Neural cell (in vitro differentiated cells): ENCODE measurements around the gene PC. TPM values are rescaled to one million over a fixed set of nuclear protein-coding genes. Genes with fewer than 3 reads are reported as not detected.

Experiments
- H2AFZ ChIP-seq: fragments of 200-600, 300-800 bp; sonication (generic), shearing (Covaris generic); 2 replicates; pipeline ENCODE4 v1.6.0; 2014; ENCODE audit warnings: low read depth, mild to moderate bottlenecking, antibody characterized with exemption, low read length, moderate library complexity
- H3F3A ChIP-seq: fragments of 200-600 bp; shearing (Covaris generic); 2 replicates; pipeline ENCODE4 v1.6.1; 2016; ENCODE audit warnings: mild to moderate bottlenecking, moderate library complexity, mixed read lengths, antibody characterized with exemption, low read length; ENCODE audit not compliant: insufficient read depth, poor library complexity, severe bottlenecking
- H3K27ac ChIP-seq: fragments of 200-600, 300-800 bp; sonication (generic), shearing (Covaris generic); 2 replicates; pipeline ENCODE4 v1.5.1; 2014; ENCODE audit warnings: mild to moderate bottlenecking, low read length, moderate library complexity
- H3K27me3 ChIP-seq: fragments of 300-800, 200-600 bp; sonication (generic), shearing (Covaris generic); 2 replicates; pipeline ENCODE4 v1.6.0; 2014; ENCODE audit warnings: mild to moderate bottlenecking, low read depth, low read length, moderate library complexity; ENCODE audit not compliant: insufficient read depth
- H3K36me3 ChIP-seq: fragments of 300-800, 200-600 bp; sonication (generic), shearing (Covaris generic); 2 replicates; pipeline ENCODE4 v1.5.1; 2014; ENCODE audit warnings: mild to moderate bottlenecking, antibody characterized with exemption, low read length, moderate library complexity; ENCODE audit not compliant: insufficient read depth
- H3K4me2 ChIP-seq: fragments of 300-800, 200-600 bp; sonication (generic), shearing (Covaris generic); 2 replicates; pipeline ENCODE4 v1.6.0; 2014; ENCODE audit warnings: mild to moderate bottlenecking, low read length
- H3K4me3 ChIP-seq: fragments of 300-800, 200-600 bp; sonication (generic), shearing (Covaris generic); 2 replicates; pipeline ENCODE4 v1.5.1; 2014; ENCODE audit warnings: mild to moderate bottlenecking, low read length, moderate library complexity
- H3K79me2 ChIP-seq: fragments of 200-600 bp; shearing (Covaris generic); replicated peaks from 2 replicates; pipeline ENCODE4 v1.6.0; 2014; ENCODE audit warnings: mild to moderate bottlenecking, low read length, moderate library complexity; ENCODE audit not compliant: insufficient read depth
- H3K9ac ChIP-seq: fragments of 300-800, 200-600 bp; sonication (generic), shearing (Covaris generic); 2 replicates; pipeline ENCODE4 v1.6.1; 2016; ENCODE audit warnings: mild to moderate bottlenecking, low read length, mixed read lengths
- H3K9me2 ChIP-seq: fragments of 200-600 bp; shearing (Covaris generic); 2 replicates; pipeline ENCODE4 v1.6.1; 2016; ENCODE audit warnings: mild to moderate bottlenecking, low read length, mixed read lengths; ENCODE audit not compliant: insufficient read depth
- H3K9me3 ChIP-seq: fragments of 200-600, 300-800 bp; sonication (generic), shearing (Covaris generic); 2 replicates; pipeline ENCODE4 v1.6.1; 2016; ENCODE audit warnings: mild to moderate bottlenecking, mixed run types, low read length, moderate library complexity, mixed read lengths
- H4K20me1 ChIP-seq: fragments of 200-600 bp; shearing (Covaris generic); 2 replicates; pipeline ENCODE4 v1.6.1; 2016; ENCODE audit warnings: mild to moderate bottlenecking, mixed run types; ENCODE audit not compliant: insufficient read depth
- CTCF ChIP-seq: fragments of 450-650 bp; IDR thresholded peaks from 2 replicates; pipeline ENCODE4 v1.5.1; 2014; ENCODE audit warnings: antibody characterized with exemption, mild to moderate bottlenecking, moderate library complexity; ENCODE audit not compliant: poor library complexity, severe bottlenecking
- EP300 ChIP-seq: fragments of 450-650 bp; conservative IDR thresholded peaks from 2 replicates; pipeline ENCODE4 v1.6.1; 2014; ENCODE audit warnings: antibody characterized with exemption, mild to moderate bottlenecking, moderate library complexity; ENCODE audit not compliant: poor library complexity, severe bottlenecking
- EZH2 ChIP-seq: fragments of 200-600, 300-800 bp; shearing (Covaris generic), sonication (generic); IDR thresholded peaks from 2 replicates; pipeline ENCODE4 v1.6.1; 2014; ENCODE audit warnings: antibody characterized with exemption, low read length, borderline replicate concordance, mild to moderate bottlenecking; ENCODE audit not compliant: insufficient read depth, poor library complexity, severe bottlenecking
- MXI1 ChIP-seq: fragments of 450-650 bp; conservative IDR thresholded peaks from 2 replicates; pipeline ENCODE4 v1.6.1; 2014; ENCODE audit warnings: antibody characterized with exemption, mild to moderate bottlenecking; ENCODE audit not compliant: poor library complexity, severe bottlenecking
- POLR2AphosphoS5 ChIP-seq: IDR thresholded peaks from 2 replicates; pipeline ENCODE4 v1.6.1; 2012
- RAD21 ChIP-seq: fragments of 450-650 bp; conservative IDR thresholded peaks from 2 replicates; pipeline ENCODE4 v1.6.1; 2014; ENCODE audit warnings: antibody characterized with exemption, mild to moderate bottlenecking, moderate library complexity
- SMC3 ChIP-seq: fragments of 450-650 bp; conservative IDR thresholded peaks from 2 replicates; pipeline ENCODE4 v1.6.1; 2014; ENCODE audit warnings: antibody characterized with exemption, mild to moderate bottlenecking, moderate library complexity; ENCODE audit not compliant: poor library complexity
- TAF1 ChIP-seq: IDR thresholded peaks from 2 replicates; pipeline ENCODE4 v1.6.1; 2012; ENCODE audit warnings: low read depth
- polyA plus RNA-seq: library from polyadenylated mRNA; depleted of rRNA; stranded (reverse); fragments of >200 nt; gene quantifications from 2 replicates; pipeline ENCODE4 v1.2.3, GENCODE V29; 2014
- TF ChIP-seq, protein P1 (sequence below): IDR thresholded peaks from 2 replicates; pipeline ENCODE4 v1.6.1; 2012; ENCODE audit warnings: borderline replicate concordance

PC gene
- polyA plus RNA-seq, 1 donor from 2014 or later: 8.9 TPM

GRCh38 chr11:66892911-66893310, 65.3 kb downstream of the PC start:
- Histone ChIP-seq H2AFZ (no peak overlapping the region), H4K20me1 (no peaks in the 10 kb centered on the region), H3K27me3 (no peaks in the 10 kb centered on the region), H3K4me3 (no peak overlapping the region), H3F3A (no peaks in the 10 kb centered on the region), H3K27ac (no peak overlapping the region), H3K4me2 (no peak overlapping the region), H3K36me3 (no peaks in the 10 kb centered on the region), H3K79me2 (no peaks in the 10 kb centered on the region), H3K9me3 (no peaks in the 10 kb centered on the region), H3K9me2 (no peaks in the 10 kb centered on the region), H3K9ac (no peak overlapping the region)
- no peak for TF ChIP-seq RAD21
- TF ChIP-seq TAF1: no peak
- TF ChIP-seq POLR2AphosphoS5: no peak
- TF ChIP-seq EP300: no peak
- TF ChIP-seq MXI1: no peak
- TF ChIP-seq, protein P1, sequence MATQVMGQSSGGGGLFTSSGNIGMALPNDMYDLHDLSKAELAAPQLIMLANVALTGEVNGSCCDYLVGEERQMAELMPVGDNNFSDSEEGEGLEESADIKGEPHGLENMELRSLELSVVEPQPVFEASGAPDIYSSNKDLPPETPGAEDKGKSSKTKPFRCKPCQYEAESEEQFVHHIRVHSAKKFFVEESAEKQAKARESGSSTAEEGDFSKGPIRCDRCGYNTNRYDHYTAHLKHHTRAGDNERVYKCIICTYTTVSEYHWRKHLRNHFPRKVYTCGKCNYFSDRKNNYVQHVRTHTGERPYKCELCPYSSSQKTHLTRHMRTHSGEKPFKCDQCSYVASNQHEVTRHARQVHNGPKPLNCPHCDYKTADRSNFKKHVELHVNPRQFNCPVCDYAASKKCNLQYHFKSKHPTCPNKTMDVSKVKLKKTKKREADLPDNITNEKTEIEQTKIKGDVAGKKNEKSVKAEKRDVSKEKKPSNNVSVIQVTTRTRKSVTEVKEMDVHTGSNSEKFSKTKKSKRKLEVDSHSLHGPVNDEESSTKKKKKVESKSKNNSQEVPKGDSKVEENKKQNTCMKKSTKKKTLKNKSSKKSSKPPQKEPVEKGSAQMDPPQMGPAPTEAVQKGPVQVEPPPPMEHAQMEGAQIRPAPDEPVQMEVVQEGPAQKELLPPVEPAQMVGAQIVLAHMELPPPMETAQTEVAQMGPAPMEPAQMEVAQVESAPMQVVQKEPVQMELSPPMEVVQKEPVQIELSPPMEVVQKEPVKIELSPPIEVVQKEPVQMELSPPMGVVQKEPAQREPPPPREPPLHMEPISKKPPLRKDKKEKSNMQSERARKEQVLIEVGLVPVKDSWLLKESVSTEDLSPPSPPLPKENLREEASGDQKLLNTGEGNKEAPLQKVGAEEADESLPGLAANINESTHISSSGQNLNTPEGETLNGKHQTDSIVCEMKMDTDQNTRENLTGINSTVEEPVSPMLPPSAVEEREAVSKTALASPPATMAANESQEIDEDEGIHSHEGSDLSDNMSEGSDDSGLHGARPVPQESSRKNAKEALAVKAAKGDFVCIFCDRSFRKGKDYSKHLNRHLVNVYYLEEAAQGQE: no peak
- no peak for TF ChIP-seq CTCF
- TF ChIP-seq SMC3: no peak
- no peak for TF ChIP-seq EZH2

DNA sequence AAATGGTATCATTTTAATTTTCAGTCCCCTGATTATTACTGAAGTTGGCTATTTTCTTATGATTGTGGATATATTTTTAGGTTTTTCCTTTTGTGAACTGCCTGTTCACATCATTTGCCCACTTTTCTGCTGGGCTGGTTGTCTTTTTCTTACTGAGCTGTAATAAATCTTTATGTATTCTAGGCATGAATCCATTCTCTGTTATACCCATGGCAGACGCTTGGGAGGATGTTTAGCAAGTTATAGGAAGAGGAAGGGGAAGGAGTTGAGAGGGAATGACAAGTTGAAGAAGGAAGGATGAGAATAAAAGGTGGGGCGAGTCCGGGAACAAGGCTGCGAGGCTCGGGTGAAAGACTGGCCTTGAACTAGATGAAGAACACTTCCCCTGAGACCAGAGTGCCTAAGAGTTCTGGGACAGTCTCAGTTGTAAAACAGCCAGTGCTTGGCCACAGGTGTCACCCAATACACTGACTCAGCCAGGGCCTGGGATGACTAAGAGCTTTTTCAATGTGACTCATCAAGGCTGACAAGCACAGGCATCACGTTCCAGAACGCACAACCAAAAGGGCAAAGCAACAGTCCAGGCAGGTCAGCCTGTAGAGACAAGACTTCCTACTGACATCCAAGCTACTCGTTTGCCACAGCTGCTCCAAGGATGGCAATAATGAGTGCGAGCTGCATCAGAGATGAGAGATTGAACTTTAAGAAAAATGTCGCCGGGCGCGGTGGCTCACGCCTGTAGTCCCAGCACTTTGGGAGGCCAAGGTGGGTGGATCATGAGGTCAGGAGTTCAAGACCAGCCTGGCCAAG, 66.1 kb downstream of the PC start:
- no peaks in the 10 kb centered on the region for H3K9me2 ChIP-seq
- H3K4me3 ChIP-seq: no peak overlapping the region
- H3K9me3 ChIP-seq: no peaks in the 10 kb centered on the region
- no peak overlapping the region for H2AFZ ChIP-seq
- no peaks in the 10 kb centered on the region for H4K20me1 ChIP-seq
- no peaks in the 10 kb centered on the region for H3K36me3 ChIP-seq
- H3K9ac ChIP-seq: no peak overlapping the region
- H3F3A ChIP-seq: no peaks in the 10 kb centered on the region
- no peak overlapping the region for H3K27ac ChIP-seq
- H3K4me2 ChIP-seq: no peak overlapping the region
- H3K79me2 ChIP-seq: no peaks in the 10 kb centered on the region
- no peaks in the 10 kb centered on the region for H3K27me3 ChIP-seq
- TF ChIP-seq SMC3 (no peak), CTCF (no peak), RAD21 (no peak)
